C4-2B (cell line): ENCODE measurements around the gene PCDHGA11.
"Not testable (repeated sequence)": the region's sequence is repeated elsewhere in the genome, so short reads cannot be mapped to it uniquely, and the experiment has no call there.

Experiments used
- ZFX ChIP-seq: fragments of 450-650 bp; IDR thresholded peaks from 2 replicates; pipeline ENCODE4 v1.6.1; 2017
- TF ChIP-seq, protein P1 (sequence below): fragments of 450-650 bp; conservative IDR thresholded peaks from 2 replicates; pipeline ENCODE4 v1.5.1; 2017; ENCODE audit warnings: mild to moderate bottlenecking

DNA sequence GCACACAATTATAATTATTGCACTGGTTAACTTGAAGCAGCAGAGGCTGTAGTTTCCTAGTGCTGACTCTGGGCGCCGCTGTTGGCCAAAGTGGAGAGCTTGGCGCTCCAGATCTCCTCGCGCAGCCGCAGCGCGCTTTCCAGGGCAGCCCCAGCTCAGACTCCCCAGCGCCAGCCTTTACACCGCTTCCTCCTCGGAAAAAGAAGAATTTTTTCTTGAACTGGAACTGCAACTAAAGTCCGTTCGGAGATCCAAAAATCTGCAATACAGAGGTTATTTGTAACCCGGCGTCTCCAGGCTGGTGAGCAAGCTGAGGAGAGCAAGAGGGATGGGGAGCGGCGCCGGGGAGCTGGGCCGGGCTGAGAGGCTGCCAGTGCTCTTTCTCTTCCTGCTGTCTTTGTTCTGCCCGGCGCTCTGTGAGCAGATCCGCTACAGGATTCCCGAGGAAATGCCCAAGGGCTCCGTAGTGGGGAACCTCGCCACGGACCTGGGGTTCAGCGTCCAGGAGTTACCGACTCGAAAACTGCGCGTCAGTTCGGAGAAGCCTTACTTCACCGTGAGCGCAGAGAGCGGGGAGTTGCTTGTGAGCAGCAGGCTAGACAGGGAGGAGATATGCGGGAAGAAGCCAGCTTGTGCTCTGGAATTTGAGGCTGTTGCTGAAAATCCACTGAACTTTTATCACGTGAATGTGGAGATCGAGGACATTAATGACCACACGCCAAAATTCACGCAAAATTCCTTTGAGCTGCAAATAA is 33.1 kb upstream of the PCDHGA11 start, which contains the start of gene PCDHGB4:
- TF ChIP-seq, protein P1, sequence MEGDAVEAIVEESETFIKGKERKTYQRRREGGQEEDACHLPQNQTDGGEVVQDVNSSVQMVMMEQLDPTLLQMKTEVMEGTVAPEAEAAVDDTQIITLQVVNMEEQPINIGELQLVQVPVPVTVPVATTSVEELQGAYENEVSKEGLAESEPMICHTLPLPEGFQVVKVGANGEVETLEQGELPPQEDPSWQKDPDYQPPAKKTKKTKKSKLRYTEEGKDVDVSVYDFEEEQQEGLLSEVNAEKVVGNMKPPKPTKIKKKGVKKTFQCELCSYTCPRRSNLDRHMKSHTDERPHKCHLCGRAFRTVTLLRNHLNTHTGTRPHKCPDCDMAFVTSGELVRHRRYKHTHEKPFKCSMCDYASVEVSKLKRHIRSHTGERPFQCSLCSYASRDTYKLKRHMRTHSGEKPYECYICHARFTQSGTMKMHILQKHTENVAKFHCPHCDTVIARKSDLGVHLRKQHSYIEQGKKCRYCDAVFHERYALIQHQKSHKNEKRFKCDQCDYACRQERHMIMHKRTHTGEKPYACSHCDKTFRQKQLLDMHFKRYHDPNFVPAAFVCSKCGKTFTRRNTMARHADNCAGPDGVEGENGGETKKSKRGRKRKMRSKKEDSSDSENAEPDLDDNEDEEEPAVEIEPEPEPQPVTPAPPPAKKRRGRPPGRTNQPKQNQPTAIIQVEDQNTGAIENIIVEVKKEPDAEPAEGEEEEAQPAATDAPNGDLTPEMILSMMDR, result peak; percentile 75
- TF ChIP-seq ZFX, result not testable (repeated sequence)
